Stimulated activated CD8-positive, alpha-beta memory T cell treated with anti-CD3 and anti-CD28 coated beads, Interleukin-12 subunit alpha, Interleukin-12 subunit beta, amount 100 ng/mL, for 4 hours (primary cell): ENCODE data around the gene TMEM253.

Experiments
- DNase-seq: peaks from one replicate; pipeline ENCODE4 v3.0.0-alpha.2; 2020; ENCODE audit warnings: low read depth

TMEM253 gene

GRCh38 chr14:21071225-21072030, 29.4 kb upstream of the TMEM253 start:
- no peak for DNase-seq

GRCh38 chr14:21072031-21072473, 28.8 kb upstream of the TMEM253 start:
- DNase-seq, result no peak

- no peak for DNase-seq
Observed at GRCh38 chr14:21072781-21073339, 28.0 kb upstream of the TMEM253 start.

- DNase-seq, result no peak
Observed at GRCh38 chr14:21073921-21074320, 26.9 kb upstream of the TMEM253 start.

- DNase-seq, result no peak
Observed at GRCh38 chr14:21074398-21075272, 26.2 kb upstream of the TMEM253 start.

- DNase-seq, result no peak
Observed at GRCh38 chr14:21075719-21076437, 25.0 kb upstream of the TMEM253 start.

- DNase-seq, result no peak
Observed at GRCh38 chr14:21077672-21078071, 23.2 kb upstream of the TMEM253 start.

- DNase-seq, result no peak
Observed at GRCh38 chr14:21078287-21078686, 22.6 kb upstream of the TMEM253 start.

GRCh38 chr14:21078726-21079125, 22.1 kb upstream of the TMEM253 start:
- DNase-seq, result no peak

- DNase-seq, result no peak
Observed at GRCh38 chr14:21081521-21082142, 19.2 kb upstream of the TMEM253 start.

- DNase-seq, result no peak
Observed at GRCh38 chr14:21083565-21084325, 17.1 kb upstream of the TMEM253 start.

GRCh38 chr14:21084396-21084795, 16.5 kb upstream of the TMEM253 start:
- DNase-seq, result no peak

GRCh38 chr14:21084998-21085853, 15.6 kb upstream of the TMEM253 start:
- DNase-seq, result no peak

- DNase-seq, result no peak
Observed at GRCh38 chr14:21086908-21087293, 14.0 kb upstream of the TMEM253 start.

- no peak for DNase-seq
Observed at GRCh38 chr14:21087294-21088091, 13.4 kb upstream of the TMEM253 start.

GRCh38 chr14:21088687-21089086, 12.2 kb upstream of the TMEM253 start:
- DNase-seq, result no peak

GRCh38 chr14:21089271-21089670, 11.6 kb upstream of the TMEM253 start:
- no peak for DNase-seq

- no peak for DNase-seq
Observed at GRCh38 chr14:21089877-21090193, 11.0 kb upstream of the TMEM253 start.
